Thyroid gland (tissue), 4 donors: ENCODE measurements around the gene SNRNP70.

ENCODE experiments used
- POLR2A ChIP-seq, 2 donors: fragments of 450-650 bp; IDR thresholded peaks; one replicate each; pipeline ENCODE4 v1.6.1; 2017; ENCODE audit warnings: antibody characterized with exemption in 2 of 2, mild to moderate bottlenecking in 2 of 2, moderate library complexity in 1 of 2
- TF ChIP-seq, protein P1 (sequence below), 6 experiments: fragments of 200-600 bp in 3 of 6; fragments of 450-650 bp in 3 of 6; sonication (generic) in 3 of 6; IDR thresholded peaks; one replicate each; pipeline ENCODE4 v1.5.1; 2016 to 2019; ENCODE audit warnings: antibody characterized with exemption in 6 of 6, mild to moderate bottlenecking in 2 of 6, inconsistent platforms in 1 of 6, moderate library complexity in 1 of 6

DNA sequence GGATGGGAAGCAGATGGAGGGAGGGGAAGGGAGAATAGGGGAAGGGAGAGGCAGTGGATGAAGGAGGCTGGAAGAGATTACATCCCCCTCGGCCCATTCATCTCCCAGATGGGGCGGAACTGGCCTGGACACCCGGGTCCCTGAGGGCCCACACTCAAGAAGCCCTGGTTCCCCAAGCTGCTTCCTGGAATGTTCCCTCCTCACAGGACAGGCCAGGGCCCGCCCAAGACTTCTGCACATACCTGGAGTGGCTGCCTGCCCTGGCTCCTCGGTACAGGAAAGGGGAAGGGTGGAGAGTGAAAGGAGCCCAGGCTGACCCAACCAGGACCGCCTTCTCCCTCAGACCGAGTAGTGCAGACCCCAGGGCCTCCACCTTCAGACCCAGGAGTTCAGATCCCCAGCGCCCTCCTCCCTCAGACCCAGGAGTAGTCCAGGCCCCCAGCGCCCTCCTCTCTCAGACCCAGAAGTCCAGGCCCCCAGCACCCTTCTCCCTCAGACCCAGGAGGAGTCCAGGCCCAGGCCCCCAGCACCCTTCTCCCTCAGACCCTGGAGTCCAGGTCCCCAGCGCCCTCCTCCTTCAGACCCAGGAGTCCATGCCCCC lies 21.1 kb upstream of the SNRNP70 start:
- TF ChIP-seq, protein P1, sequence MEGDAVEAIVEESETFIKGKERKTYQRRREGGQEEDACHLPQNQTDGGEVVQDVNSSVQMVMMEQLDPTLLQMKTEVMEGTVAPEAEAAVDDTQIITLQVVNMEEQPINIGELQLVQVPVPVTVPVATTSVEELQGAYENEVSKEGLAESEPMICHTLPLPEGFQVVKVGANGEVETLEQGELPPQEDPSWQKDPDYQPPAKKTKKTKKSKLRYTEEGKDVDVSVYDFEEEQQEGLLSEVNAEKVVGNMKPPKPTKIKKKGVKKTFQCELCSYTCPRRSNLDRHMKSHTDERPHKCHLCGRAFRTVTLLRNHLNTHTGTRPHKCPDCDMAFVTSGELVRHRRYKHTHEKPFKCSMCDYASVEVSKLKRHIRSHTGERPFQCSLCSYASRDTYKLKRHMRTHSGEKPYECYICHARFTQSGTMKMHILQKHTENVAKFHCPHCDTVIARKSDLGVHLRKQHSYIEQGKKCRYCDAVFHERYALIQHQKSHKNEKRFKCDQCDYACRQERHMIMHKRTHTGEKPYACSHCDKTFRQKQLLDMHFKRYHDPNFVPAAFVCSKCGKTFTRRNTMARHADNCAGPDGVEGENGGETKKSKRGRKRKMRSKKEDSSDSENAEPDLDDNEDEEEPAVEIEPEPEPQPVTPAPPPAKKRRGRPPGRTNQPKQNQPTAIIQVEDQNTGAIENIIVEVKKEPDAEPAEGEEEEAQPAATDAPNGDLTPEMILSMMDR (IDR thresholded peaks at IDR 0.05) = no peak
- TF ChIP-seq POLR2A (IDR thresholded peaks at IDR 0.05) = no peak
